ENCODE data around the gene CADM1.

CADM1 gene

GRCh38 chr11:115144014-115144413 lies 360.2 kb downstream of the CADM1 start:
- no peak for TF ChIP-seq CTCF (IDR thresholded peaks at IDR 0.05)
- no peak overlapping the region for H3K27ac ChIP-seq
- no peaks in the 10 kb centered on the region for H3K27me3 ChIP-seq

GRCh38 chr11:115141231-115142114 lies 362.7 kb downstream of the CADM1 start:
- Histone ChIP-seq H3K4me3 (ENCODE audit: low read depth in 1 of 2, low read length in 1 of 2) (no peak overlapping the region), H3K27ac (no peak overlapping the region), H3K27me3 (no peaks in the 10 kb centered on the region), H3K36me3 (no peaks in the 10 kb centered on the region), H3K9me3 (no peaks in the 10 kb centered on the region), H3K4me1 (ENCODE audit: control insufficient read depth in 1 of 2, insufficient read depth in 1 of 2, low read depth in 1 of 2, low read length in 1 of 2) (no peaks in the 10 kb centered on the region)
- no peak for TF ChIP-seq CTCF (IDR thresholded peaks at IDR 0.05)

More at GRCh38 chr11:115144014-115144413, 360.2 kb downstream of the CADM1 start:
- Histone ChIP-seq H3K4me3 (ENCODE audit: low read depth in 1 of 2, low read length in 1 of 2) (no peak overlapping the region), H3K9me3 (no peaks in the 10 kb centered on the region), H3K4me1 (ENCODE audit: control insufficient read depth in 1 of 2, insufficient read depth in 1 of 2, low read depth in 1 of 2, low read length in 1 of 2) (no peaks in the 10 kb centered on the region), H3K36me3 (no peaks in the 10 kb centered on the region)

- no peaks in the 10 kb centered on the region for H3K4me1 ChIP-seq (ENCODE audit: control insufficient read depth in 1 of 2, insufficient read depth in 1 of 2, low read depth in 1 of 2, low read length in 1 of 2)
- no peaks in the 10 kb centered on the region for H3K36me3 ChIP-seq
- H3K27me3 ChIP-seq: no peaks in the 10 kb centered on the region
- no peaks in the 10 kb centered on the region for H3K9me3 ChIP-seq
- H3K4me3 ChIP-seq (ENCODE audit: low read depth in 1 of 2, low read length in 1 of 2): no peak overlapping the region
- no peak for TF ChIP-seq CTCF (IDR thresholded peaks at IDR 0.05)
- H3K27ac ChIP-seq: no peak overlapping the region
Observed at GRCh38 chr11:115135936-115136335, 368.3 kb downstream of the CADM1 start.

GRCh38 chr11:115134926-115135325 lies 369.3 kb downstream of the CADM1 start:
- no peak overlapping the region for H3K27ac ChIP-seq
- no peak for TF ChIP-seq CTCF (IDR thresholded peaks at IDR 0.05)
- no peaks in the 10 kb centered on the region for H3K4me1 ChIP-seq (ENCODE audit: control insufficient read depth in 1 of 2, insufficient read depth in 1 of 2, low read depth in 1 of 2, low read length in 1 of 2)
- H3K4me3 ChIP-seq (ENCODE audit: low read depth in 1 of 2, low read length in 1 of 2): no peak overlapping the region
- H3K27me3 ChIP-seq: no peaks in the 10 kb centered on the region
- H3K36me3 ChIP-seq: no peaks in the 10 kb centered on the region
- H3K9me3 ChIP-seq: no peaks in the 10 kb centered on the region

GRCh38 chr11:115133475-115134209 lies 370.6 kb downstream of the CADM1 start:
- Histone ChIP-seq H3K27ac (no peak overlapping the region), H3K27me3 (no peaks in the 10 kb centered on the region), H3K4me1 (ENCODE audit: control insufficient read depth in 1 of 2, insufficient read depth in 1 of 2, low read depth in 1 of 2, low read length in 1 of 2) (no peaks in the 10 kb centered on the region), H3K4me3 (ENCODE audit: low read depth in 1 of 2, low read length in 1 of 2) (no peak overlapping the region), H3K36me3 (no peaks in the 10 kb centered on the region), H3K9me3 (no peaks in the 10 kb centered on the region)
- no peak for TF ChIP-seq CTCF (IDR thresholded peaks at IDR 0.05)
